ENCODE data around the gene COPS8.

The COPS8 gene

DNA sequence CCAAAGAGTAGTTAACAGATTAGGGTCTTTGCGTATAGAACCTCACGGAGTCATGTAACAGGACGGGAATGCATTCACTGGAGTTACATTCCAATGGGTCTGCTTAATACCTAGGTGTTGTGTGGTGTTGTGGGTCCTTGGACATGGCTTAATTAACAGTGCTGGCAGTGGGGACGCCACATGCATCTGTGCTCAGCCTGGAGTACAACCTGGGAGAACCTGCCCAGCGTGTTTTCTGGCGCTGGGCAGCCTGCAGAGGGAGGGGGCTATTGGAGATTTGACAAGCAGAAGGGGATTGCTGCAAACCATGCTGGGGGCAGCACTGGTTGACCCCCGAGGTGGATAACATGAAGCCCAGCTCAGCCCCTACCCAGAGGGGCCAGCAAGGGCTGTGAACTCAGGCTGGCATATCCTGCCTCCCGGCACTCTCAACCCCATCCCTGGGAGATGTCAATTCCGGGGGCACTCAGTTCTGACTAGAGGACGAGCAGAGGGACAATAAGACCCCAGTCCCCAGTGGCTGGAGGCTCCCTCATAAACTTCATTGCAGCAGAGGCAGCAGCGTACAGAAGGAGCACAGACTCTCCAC lies 29.3 kb upstream of the COPS8 start:
- H3K9me3 ChIP-seq (ENCODE audit: control insufficient read depth, insufficient read depth, low read depth, low read length): no peaks in the 10 kb centered on the region
- no peaks in the 10 kb centered on the region for H3K4me1 ChIP-seq (ENCODE audit: control insufficient read depth, insufficient read depth, low read length)
- no peak overlapping the region for H3K4me3 ChIP-seq (ENCODE audit: low read depth, low read length)
- ChIA-PET CTCF (no interaction called here), POLR2A (no interaction called here)
- H3K27ac ChIP-seq (ENCODE audit: extremely low read depth, low read depth, low read length): no peak overlapping the region
- no peaks in the 10 kb centered on the region for H3K36me3 ChIP-seq (ENCODE audit: control insufficient read depth in 2 of 2, insufficient read depth in 1 of 2, low read length in 2 of 2)
- no peak for TF ChIP-seq TCF7L2 (IDR thresholded peaks at IDR 0.05; ENCODE audit: borderline replicate concordance, low read depth, low read length)
- TF ChIP-seq ZNF184 (tag by site-specific recombination; IDR thresholded peaks at IDR 0.05): no peak
- TF ChIP-seq ZNF223 (tag by site-specific recombination; IDR thresholded peaks at IDR 0.05): no peak
- TF ChIP-seq, protein P1, sequence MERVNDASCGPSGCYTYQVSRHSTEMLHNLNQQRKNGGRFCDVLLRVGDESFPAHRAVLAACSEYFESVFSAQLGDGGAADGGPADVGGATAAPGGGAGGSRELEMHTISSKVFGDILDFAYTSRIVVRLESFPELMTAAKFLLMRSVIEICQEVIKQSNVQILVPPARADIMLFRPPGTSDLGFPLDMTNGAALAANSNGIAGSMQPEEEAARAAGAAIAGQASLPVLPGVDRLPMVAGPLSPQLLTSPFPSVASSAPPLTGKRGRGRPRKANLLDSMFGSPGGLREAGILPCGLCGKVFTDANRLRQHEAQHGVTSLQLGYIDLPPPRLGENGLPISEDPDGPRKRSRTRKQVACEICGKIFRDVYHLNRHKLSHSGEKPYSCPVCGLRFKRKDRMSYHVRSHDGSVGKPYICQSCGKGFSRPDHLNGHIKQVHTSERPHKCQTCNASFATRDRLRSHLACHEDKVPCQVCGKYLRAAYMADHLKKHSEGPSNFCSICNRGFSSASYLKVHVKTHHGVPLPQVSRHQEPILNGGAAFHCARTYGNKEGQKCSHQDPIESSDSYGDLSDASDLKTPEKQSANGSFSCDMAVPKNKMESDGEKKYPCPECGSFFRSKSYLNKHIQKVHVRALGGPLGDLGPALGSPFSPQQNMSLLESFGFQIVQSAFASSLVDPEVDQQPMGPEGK (tag by site-specific recombination; IDR thresholded peaks at IDR 0.05): no peak
- no peak for TF ChIP-seq ZBTB7A (tag by site-specific recombination; IDR thresholded peaks at IDR 0.05; ENCODE audit: low read depth)
- TF ChIP-seq, protein P2, sequence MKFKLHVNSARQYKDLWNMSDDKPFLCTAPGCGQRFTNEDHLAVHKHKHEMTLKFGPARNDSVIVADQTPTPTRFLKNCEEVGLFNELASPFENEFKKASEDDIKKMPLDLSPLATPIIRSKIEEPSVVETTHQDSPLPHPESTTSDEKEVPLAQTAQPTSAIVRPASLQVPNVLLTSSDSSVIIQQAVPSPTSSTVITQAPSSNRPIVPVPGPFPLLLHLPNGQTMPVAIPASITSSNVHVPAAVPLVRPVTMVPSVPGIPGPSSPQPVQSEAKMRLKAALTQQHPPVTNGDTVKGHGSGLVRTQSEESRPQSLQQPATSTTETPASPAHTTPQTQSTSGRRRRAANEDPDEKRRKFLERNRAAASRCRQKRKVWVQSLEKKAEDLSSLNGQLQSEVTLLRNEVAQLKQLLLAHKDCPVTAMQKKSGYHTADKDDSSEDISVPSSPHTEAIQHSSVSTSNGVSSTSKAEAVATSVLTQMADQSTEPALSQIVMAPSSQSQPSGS (tag by site-specific recombination; IDR thresholded peaks at IDR 0.05; ENCODE audit: low read depth): no peak
- no peak for TF ChIP-seq ZNF10 (tag by site-specific recombination; IDR thresholded peaks at IDR 0.05)
- TF ChIP-seq HOXD13 (CRISPR knock-in tag; IDR thresholded peaks at IDR 0.05; ENCODE audit: borderline replicate concordance): no peak
- TF ChIP-seq, protein P3, sequence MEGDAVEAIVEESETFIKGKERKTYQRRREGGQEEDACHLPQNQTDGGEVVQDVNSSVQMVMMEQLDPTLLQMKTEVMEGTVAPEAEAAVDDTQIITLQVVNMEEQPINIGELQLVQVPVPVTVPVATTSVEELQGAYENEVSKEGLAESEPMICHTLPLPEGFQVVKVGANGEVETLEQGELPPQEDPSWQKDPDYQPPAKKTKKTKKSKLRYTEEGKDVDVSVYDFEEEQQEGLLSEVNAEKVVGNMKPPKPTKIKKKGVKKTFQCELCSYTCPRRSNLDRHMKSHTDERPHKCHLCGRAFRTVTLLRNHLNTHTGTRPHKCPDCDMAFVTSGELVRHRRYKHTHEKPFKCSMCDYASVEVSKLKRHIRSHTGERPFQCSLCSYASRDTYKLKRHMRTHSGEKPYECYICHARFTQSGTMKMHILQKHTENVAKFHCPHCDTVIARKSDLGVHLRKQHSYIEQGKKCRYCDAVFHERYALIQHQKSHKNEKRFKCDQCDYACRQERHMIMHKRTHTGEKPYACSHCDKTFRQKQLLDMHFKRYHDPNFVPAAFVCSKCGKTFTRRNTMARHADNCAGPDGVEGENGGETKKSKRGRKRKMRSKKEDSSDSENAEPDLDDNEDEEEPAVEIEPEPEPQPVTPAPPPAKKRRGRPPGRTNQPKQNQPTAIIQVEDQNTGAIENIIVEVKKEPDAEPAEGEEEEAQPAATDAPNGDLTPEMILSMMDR (tag by site-specific recombination; IDR thresholded peaks at IDR 0.05): no peak
- TF ChIP-seq EGR2 (tag by site-specific recombination; IDR thresholded peaks at IDR 0.05; ENCODE audit: low read depth): no peak
- no peak for TF ChIP-seq ZBTB20 (tag by site-specific recombination; IDR thresholded peaks at IDR 0.05)
- no peak for TF ChIP-seq ZNF341 (tag by site-specific recombination; IDR thresholded peaks at IDR 0.05; ENCODE audit: low read depth)
- no peak for TF ChIP-seq ZNF571 (tag by site-specific recombination; IDR thresholded peaks at IDR 0.05)
- no peak for TF ChIP-seq BCL11B (tag by site-specific recombination; IDR thresholded peaks at IDR 0.05; ENCODE audit: low read depth)
- TF ChIP-seq YY2 (tag by site-specific recombination; IDR thresholded peaks at IDR 0.05): no peak

DNA sequence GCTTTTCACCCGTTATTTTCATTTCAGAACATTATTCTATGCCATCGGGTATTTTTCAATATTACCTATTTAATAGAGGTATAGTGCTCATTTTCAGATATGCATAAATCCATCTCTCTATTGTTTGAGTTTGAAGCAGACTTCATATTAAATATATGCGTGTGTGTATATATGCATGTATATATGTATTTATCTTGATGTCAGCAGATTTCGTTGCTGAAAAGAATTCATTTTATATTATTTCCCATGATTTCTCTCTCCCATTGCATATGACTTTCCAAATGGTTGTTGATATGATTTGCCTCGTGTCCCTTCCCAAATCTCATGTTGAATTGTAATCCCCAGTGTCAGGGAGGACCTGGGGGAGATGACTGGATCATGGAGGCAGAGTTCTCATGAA lies 28.6 kb upstream of the COPS8 start:
- POLR2A ChIA-PET: no interaction called here
- CTCF ChIA-PET: no interaction called here

DNA sequence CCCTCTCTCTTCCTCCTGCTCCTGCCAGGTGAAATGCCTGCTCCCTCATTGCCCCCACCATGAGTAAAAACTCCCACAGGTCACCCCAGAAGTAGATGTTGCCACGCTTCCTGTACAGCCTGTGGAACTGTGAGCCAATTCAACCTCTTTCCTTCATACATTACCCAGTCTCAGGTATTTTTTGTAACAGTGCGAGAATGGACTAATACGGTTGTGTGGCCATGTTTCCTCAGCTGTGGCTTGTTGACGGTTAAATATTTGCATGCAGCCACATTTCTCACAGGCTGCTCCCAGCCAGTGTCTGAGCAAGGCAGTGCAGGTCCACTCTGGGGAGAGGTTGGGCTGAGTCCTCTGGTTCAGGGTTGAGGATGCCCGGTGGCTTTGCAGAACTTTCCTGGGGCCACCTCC lies 27.8 kb upstream of the COPS8 start:
- H3K4me3 ChIP-seq (ENCODE audit: low read depth, low read length): no peak overlapping the region
- CTCF ChIA-PET: no interaction called here
- POLR2A ChIA-PET: no interaction called here
- no peak for TF ChIP-seq ZNF571 (tag by site-specific recombination; IDR thresholded peaks at IDR 0.05)
- no peak for TF ChIP-seq ZNF76 (tag by site-specific recombination; IDR thresholded peaks at IDR 0.05; ENCODE audit: borderline replicate concordance, low read depth)
- TF ChIP-seq ZNF146 (tag by site-specific recombination; IDR thresholded peaks at IDR 0.05): no peak
- no peak for TF ChIP-seq ZNF10 (tag by site-specific recombination; IDR thresholded peaks at IDR 0.05)
- no peak for TF ChIP-seq MZF1 (tag by site-specific recombination; IDR thresholded peaks at IDR 0.05; ENCODE audit: borderline replicate concordance)
- TF ChIP-seq MEIS1 (CRISPR knock-in tag; IDR thresholded peaks at IDR 0.05; ENCODE audit: borderline replicate concordance): no peak
- TF ChIP-seq, protein P4, sequence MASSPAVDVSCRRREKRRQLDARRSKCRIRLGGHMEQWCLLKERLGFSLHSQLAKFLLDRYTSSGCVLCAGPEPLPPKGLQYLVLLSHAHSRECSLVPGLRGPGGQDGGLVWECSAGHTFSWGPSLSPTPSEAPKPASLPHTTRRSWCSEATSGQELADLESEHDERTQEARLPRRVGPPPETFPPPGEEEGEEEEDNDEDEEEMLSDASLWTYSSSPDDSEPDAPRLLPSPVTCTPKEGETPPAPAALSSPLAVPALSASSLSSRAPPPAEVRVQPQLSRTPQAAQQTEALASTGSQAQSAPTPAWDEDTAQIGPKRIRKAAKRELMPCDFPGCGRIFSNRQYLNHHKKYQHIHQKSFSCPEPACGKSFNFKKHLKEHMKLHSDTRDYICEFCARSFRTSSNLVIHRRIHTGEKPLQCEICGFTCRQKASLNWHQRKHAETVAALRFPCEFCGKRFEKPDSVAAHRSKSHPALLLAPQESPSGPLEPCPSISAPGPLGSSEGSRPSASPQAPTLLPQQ (tag by site-specific recombination; IDR thresholded peaks at IDR 0.05): no peak
- TF ChIP-seq GLIS1 (tag by site-specific recombination; IDR thresholded peaks at IDR 0.05): no peak
- no peak for TF ChIP-seq ZNF266 (tag by site-specific recombination; IDR thresholded peaks at IDR 0.05; ENCODE audit: low read depth)
- no peak for TF ChIP-seq SCRT2 (tag by site-specific recombination; IDR thresholded peaks at IDR 0.05)
- no peak for TF ChIP-seq PRDM1 (tag by site-specific recombination; IDR thresholded peaks at IDR 0.05)

More for the DNA sequence above, 28.6 kb upstream of the COPS8 start:
- TF ChIP-seq ZNF626 (tag by site-specific recombination; IDR thresholded peaks at IDR 0.05) (no peak), ZSCAN30 (tag by site-specific recombination; IDR thresholded peaks at IDR 0.05) (no peak), ZBTB48 (tag by site-specific recombination; IDR thresholded peaks at IDR 0.05) (no peak)
- H3K27ac ChIP-seq (ENCODE audit: extremely low read depth, low read depth, low read length): no peak overlapping the region
- no peak overlapping the region for H3K4me3 ChIP-seq (ENCODE audit: low read depth, low read length)
- H3K4me1 ChIP-seq (ENCODE audit: control insufficient read depth, insufficient read depth, low read length): no peaks in the 10 kb centered on the region
- H3K36me3 ChIP-seq (ENCODE audit: control insufficient read depth in 2 of 2, insufficient read depth in 1 of 2, low read length in 2 of 2): no peaks in the 10 kb centered on the region
- no peaks in the 10 kb centered on the region for H3K9me3 ChIP-seq (ENCODE audit: control insufficient read depth, insufficient read depth, low read depth, low read length)

More for the DNA sequence above, 27.8 kb upstream of the COPS8 start:
- Histone ChIP-seq H3K4me1 (ENCODE audit: control insufficient read depth, insufficient read depth, low read length) (no peaks in the 10 kb centered on the region), H3K36me3 (ENCODE audit: control insufficient read depth in 2 of 2, insufficient read depth in 1 of 2, low read length in 2 of 2) (no peaks in the 10 kb centered on the region), H3K9me3 (ENCODE audit: control insufficient read depth, insufficient read depth, low read depth, low read length) (no peaks in the 10 kb centered on the region), H3K27ac (ENCODE audit: extremely low read depth, low read depth, low read length) (no peak overlapping the region)
